ENCODE results near the gene AP3M1.

GRCh38 chr10:74171625-74172024, 21.0 kb upstream of the AP3M1 start:
- TF ChIP-seq CTCF (IDR thresholded peaks at IDR 0.05), result no peak
- TF ChIP-seq POLR2A (IDR thresholded peaks at IDR 0.05), result no peak
